ENCODE measurements around the gene LRRC53.

LRRC53 gene

DNA sequence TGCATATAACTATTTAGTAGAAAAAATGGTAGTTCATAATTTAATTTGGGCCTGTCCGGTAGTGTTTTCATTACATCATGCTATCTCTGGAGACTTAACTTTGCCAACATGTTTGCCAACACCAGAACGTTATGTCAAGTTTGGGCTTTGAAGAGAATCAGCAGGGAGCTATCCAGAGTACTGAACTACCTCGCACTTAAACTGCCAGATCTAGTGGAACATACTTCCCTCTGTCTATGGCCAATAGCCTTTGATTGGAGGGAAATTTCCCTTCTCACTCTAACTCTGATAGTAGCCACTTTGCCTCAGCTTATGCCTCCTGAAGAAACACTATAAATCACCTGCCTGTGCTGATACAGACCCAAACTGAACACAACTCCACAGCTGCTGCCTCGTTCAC lies 10.0 kb downstream of the LRRC53 start:
- TF ChIP-seq, protein P1, sequence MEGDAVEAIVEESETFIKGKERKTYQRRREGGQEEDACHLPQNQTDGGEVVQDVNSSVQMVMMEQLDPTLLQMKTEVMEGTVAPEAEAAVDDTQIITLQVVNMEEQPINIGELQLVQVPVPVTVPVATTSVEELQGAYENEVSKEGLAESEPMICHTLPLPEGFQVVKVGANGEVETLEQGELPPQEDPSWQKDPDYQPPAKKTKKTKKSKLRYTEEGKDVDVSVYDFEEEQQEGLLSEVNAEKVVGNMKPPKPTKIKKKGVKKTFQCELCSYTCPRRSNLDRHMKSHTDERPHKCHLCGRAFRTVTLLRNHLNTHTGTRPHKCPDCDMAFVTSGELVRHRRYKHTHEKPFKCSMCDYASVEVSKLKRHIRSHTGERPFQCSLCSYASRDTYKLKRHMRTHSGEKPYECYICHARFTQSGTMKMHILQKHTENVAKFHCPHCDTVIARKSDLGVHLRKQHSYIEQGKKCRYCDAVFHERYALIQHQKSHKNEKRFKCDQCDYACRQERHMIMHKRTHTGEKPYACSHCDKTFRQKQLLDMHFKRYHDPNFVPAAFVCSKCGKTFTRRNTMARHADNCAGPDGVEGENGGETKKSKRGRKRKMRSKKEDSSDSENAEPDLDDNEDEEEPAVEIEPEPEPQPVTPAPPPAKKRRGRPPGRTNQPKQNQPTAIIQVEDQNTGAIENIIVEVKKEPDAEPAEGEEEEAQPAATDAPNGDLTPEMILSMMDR (IDR thresholded peaks at IDR 0.05; ENCODE audit: low read depth, low read length, missing control alignments), result no peak
- H3K4me3 ChIP-seq (ENCODE audit: low read depth, low read length), result no peak overlapping the region
- no peak for DNase-seq (ENCODE audit: low read depth)

DNA sequence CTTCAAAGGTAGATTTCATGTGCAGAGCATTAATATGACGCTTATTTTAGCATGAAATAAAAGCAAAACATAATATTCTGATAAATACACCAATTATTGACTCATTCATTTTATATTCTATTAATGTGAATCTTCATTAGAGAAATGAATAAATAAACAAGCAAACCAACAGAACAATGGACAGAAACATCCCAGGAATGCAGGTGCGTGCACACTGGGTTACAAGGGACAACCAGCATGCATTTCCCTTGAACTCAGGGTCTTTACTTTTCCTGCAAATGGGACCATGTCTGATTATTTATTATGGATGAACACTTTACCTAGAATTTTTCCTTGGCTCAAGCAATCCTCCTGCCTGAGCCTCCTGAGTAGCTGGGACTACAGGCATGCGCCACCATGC lies 13.5 kb downstream of the LRRC53 start:
- no peak overlapping the region for H3K4me3 ChIP-seq (ENCODE audit: low read depth, low read length)
- TF ChIP-seq, protein P1 (IDR thresholded peaks at IDR 0.05; ENCODE audit: low read depth, low read length, missing control alignments), result no peak
- no peak for DNase-seq (ENCODE audit: low read depth)

DNA sequence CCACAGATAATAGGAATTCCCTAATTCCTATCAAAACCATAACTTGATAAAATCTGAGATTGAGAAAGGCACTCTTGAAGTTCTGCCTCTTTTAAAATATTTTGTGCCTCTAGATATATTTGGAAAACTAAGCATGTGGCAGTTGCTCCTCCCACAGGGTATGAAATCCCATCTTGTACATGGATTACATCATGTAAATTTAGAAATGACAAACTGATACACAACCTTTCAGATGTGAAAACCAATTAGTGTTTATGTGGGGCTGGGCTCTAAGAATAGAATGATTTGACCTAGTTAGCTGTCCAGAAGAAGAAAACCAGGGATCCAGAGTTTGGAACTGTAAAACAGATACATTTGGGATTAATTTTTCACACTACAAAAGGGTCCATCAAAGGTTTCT lies 15.7 kb downstream of the LRRC53 start:
- DNase-seq (ENCODE audit: low read depth), result no peak
- TF ChIP-seq, protein P1 (IDR thresholded peaks at IDR 0.05; ENCODE audit: low read depth, low read length, missing control alignments), result no peak
- no peak overlapping the region for H3K4me3 ChIP-seq (ENCODE audit: low read depth, low read length)

DNA sequence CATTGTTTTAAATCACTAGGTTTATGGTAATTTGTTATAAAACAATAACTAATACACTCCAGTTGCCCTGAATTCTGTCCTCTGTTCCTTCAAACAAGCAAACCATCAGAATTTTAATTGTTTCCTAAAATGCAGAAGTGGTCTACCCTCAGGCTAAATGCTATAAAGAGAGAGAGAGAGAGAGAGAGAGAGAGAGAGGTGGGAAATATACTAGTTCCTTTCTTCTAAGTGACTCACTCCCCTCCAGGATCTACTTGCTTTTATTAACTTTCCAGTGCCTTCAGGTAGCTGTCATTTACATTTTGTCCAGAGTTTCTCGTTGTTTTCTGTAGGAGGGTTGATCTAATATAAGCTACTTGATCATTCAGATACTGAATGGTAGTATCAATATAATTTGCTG lies 26.4 kb downstream of the LRRC53 start:
- no peak overlapping the region for H3K4me3 ChIP-seq (ENCODE audit: low read depth, low read length)
- no peak for DNase-seq (ENCODE audit: low read depth)
- TF ChIP-seq, protein P1 (IDR thresholded peaks at IDR 0.05; ENCODE audit: low read depth, low read length, missing control alignments), result no peak

DNA sequence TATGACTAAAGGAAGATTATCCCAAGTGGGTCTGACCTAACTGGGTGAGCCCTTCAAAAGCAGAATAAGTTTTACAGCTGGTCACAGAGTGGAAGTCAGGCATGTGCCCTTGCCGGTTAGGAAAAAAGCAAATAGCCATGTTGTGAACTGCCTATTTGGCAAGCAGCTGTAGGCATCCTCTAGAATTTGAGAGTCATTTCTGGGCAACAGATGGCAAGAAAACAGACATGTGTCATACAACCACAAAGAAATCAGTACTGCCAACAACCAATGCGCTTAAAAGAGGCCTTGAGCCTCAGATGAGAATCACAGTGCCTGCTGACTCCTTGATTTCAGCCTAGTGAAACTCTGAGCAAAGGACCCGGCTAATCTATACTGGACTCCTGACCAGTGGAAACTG lies 26.8 kb downstream of the LRRC53 start:
- H3K4me3 ChIP-seq (ENCODE audit: low read depth, low read length), result no peak overlapping the region
- DNase-seq (ENCODE audit: low read depth), result no peak
- TF ChIP-seq, protein P1 (IDR thresholded peaks at IDR 0.05; ENCODE audit: low read depth, low read length, missing control alignments), result no peak

DNA sequence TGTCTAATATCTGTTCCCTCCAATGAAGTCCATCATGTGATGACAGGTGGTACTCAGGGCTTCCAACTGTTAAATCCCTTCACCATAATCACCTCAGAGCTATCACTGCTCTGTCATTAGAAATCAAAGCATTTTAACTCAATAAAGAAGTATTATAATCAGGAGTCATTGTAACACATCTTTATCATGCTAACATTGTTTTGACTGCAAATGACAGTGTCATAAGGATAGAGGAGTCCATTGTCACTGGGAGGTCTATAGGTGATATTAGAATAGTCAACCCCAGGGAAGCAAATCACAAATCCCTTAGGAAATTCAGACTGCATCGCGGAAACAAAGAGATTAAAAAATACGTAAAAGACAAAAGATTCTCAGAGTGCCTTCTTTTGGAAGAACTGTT lies 30.8 kb downstream of the LRRC53 start:
- TF ChIP-seq, protein P1 (IDR thresholded peaks at IDR 0.05; ENCODE audit: low read depth, low read length, missing control alignments), result no peak
- no peak overlapping the region for H3K4me3 ChIP-seq (ENCODE audit: low read depth, low read length)
- no peak for DNase-seq (ENCODE audit: low read depth)

DNA sequence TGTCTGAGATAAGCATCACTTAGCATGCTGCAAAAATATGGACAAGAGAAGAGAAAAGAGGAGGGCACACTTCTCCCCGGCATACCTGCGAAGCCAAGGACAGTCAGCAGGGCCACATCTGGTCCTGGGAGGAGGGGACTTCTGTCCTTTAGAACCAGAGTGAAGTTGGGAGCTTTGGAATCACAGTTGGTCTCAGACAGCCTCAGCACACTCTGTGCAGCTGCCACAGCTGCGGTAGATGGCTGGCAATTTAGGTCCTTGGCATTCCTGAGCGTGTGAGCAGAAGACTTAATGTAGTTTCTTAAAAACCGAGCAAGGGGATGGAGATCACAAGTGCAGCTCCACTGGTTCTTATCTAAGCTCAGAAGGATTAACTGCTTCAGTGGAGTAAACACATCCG lies 32.3 kb downstream of the LRRC53 start:
- TF ChIP-seq, protein P1 (IDR thresholded peaks at IDR 0.05; ENCODE audit: low read depth, low read length, missing control alignments), result no peak
- DNase-seq (ENCODE audit: low read depth), result no peak
- H3K4me3 ChIP-seq (ENCODE audit: low read depth, low read length), result no peak overlapping the region
